BJ (cell line): ENCODE measurements around the gene SPRR5. TPM values are rescaled to one million over a fixed set of nuclear protein-coding genes. Genes with fewer than 3 reads are reported as not detected.

Source experiments
- CTCF ChIA-PET: fragments of 350-600 bp; formaldehyde crosslinking; extraction: SDS; loops from one replicate; lab custom pipeline; 2021; ENCODE audit warnings: antibody characterized with exemption, inconsistent platforms; lab: Yijun Ruan, JAX
- POLR2A ChIA-PET: fragments of 300-600 bp; sonication (Branson Sonifier 250); formaldehyde crosslinking; extraction: SDS; loops from one replicate; lab custom pipeline; 2021; ENCODE audit warnings: antibody characterized with exemption; lab: Charles Lee
- DNase-seq: peaks from one replicate; pipeline ENCODE4 v3.0.0-alpha.2; 2011; ENCODE audit warnings: low read depth
- H3K27me3 ChIP-seq: 2 replicates; pipeline ENCODE4 v1.6.0; 2011; ENCODE audit warnings: low read length; ENCODE audit not compliant: control insufficient read depth, insufficient read depth
- H3K36me3 ChIP-seq: 2 replicates; pipeline ENCODE4 v1.5.1; 2011; ENCODE audit warnings: low read length; ENCODE audit not compliant: control insufficient read depth, insufficient read depth
- H3K4me3 ChIP-seq: 2 replicates; pipeline ENCODE4 v1.5.1; 2011; ENCODE audit warnings: low read depth, mild to moderate bottlenecking, control low read depth, low read length
- polyA plus RNA-seq: library from polyadenylated mRNA; depleted of rRNA; stranded (reverse); fragments of >200 nt; gene quantifications from 2 replicates; pipeline ENCODE4 v1.2.3, GENCODE V29; 2011
- TF ChIP-seq, protein P1 (sequence below): IDR thresholded peaks from 2 replicates; pipeline ENCODE4 v1.5.1; 2011; ENCODE audit warnings: low read depth, mild to moderate bottlenecking, control low read depth, inconsistent platforms, low read length, moderate library complexity; ENCODE audit not compliant: insufficient read depth

The SPRR5 gene
- polyA plus RNA-seq, 1 experiment = not detected

DNA sequence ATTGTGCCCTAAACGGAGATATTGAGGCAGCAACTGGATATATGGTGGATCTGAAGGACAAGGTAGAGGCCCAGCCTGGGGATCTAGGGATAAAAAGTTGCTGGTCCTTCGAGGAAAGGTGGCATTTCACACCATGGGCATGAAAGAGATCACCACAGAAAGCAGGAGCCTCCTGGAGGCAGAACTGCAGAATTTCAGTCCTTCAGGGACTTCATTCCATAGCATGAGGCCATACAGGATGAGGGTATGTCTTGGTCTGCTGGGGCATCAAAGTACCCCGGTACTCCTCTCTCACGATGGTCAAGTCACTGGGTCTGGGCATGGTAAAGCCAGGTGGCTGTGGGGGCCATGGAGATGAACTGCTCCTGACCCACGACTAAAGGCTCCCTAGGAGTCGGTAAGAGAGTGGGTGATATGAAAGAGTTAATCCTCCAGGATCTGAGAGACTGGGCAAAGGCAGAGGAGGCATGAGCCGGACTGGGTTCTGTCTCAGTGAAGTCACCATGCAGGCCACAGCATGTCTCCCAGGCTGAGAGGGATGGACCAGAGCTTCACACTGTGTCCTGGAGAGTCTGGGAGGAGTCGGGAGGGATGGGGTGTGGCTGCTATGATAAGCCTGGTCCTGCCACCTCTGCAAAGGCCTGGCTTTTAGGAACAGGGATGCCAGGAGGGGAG lies 5.8 kb upstream of the SPRR5 start:
- CTCF ChIA-PET = no interaction called here
- H3K4me3 ChIP-seq = no peak overlapping the region
- H3K36me3 ChIP-seq = no peaks in the 10 kb centered on the region
- peaks cover 2% of the 10 kb centered on the region; the same call in 1 of the 2 replicates for H3K27me3 ChIP-seq
- TF ChIP-seq, protein P1, sequence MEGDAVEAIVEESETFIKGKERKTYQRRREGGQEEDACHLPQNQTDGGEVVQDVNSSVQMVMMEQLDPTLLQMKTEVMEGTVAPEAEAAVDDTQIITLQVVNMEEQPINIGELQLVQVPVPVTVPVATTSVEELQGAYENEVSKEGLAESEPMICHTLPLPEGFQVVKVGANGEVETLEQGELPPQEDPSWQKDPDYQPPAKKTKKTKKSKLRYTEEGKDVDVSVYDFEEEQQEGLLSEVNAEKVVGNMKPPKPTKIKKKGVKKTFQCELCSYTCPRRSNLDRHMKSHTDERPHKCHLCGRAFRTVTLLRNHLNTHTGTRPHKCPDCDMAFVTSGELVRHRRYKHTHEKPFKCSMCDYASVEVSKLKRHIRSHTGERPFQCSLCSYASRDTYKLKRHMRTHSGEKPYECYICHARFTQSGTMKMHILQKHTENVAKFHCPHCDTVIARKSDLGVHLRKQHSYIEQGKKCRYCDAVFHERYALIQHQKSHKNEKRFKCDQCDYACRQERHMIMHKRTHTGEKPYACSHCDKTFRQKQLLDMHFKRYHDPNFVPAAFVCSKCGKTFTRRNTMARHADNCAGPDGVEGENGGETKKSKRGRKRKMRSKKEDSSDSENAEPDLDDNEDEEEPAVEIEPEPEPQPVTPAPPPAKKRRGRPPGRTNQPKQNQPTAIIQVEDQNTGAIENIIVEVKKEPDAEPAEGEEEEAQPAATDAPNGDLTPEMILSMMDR = no peak
- DNase-seq = no peak
- POLR2A ChIA-PET = no interaction called here

DNA sequence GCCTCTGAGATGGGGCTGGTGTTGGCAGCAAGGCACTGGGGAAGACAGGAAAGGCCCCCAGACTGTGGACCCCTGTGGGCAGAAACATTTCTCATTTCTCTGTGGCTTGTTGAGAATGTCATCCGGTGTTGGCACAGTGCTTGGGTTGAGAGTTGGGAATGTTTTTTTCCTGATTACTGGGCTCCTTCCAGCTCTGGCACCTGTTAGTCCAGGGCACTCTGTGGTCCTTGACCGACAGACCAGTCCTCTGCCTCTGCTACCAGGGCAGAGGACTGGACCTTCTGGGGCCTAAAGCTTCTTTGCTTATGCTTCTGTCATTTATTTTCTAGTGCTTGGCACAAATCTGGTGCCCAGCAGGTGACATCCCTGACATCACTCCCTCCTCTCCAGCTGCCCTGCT lies 4.8 kb upstream of the SPRR5 start:
- ChIA-PET CTCF (no interaction called here), POLR2A (no interaction called here)
- Histone ChIP-seq H3K4me3 (no peak overlapping the region), H3K36me3 (no peaks in the 10 kb centered on the region), H3K27me3 (peaks cover 2% of the 10 kb centered on the region; the same call in 1 of the 2 replicates)
- TF ChIP-seq, protein P1 = no peak
- no peak for DNase-seq

DNA sequence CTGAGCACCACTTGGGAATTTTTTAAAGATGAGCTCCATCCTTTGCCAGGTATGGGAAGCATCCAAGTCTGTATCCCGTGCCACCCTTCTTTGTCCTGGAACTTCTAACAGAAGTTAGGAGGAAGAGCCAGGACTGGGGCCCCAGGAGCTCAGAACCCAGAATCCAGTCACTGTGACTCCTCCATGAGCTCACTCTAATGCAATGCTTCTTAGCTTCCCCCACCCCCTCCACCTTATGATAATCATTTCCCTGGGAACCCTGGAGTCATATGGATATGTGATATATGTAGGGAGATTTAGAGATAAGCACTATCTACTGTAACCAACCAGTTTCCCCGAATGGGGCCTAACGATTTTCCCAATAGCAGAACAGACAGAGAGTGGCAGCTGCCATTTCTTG lies 758 bp upstream of the SPRR5 start:
- POLR2A ChIA-PET = no interaction called here
- no peak overlapping the region for H3K4me3 ChIP-seq
- no peaks in the 10 kb centered on the region for H3K36me3 ChIP-seq
- peaks cover 4% of the 10 kb centered on the region; the same call in 1 of the 2 replicates for H3K27me3 ChIP-seq
- TF ChIP-seq, protein P1 = no peak
- DNase-seq = no peak
- CTCF ChIA-PET = interaction anchor here (1.1 to 2.2 kb wide), 2 partner anchors 20 to 76 kb away, joined by 5 to 7 read pairs; no protein-coding TSS in a partner anchor

DNA sequence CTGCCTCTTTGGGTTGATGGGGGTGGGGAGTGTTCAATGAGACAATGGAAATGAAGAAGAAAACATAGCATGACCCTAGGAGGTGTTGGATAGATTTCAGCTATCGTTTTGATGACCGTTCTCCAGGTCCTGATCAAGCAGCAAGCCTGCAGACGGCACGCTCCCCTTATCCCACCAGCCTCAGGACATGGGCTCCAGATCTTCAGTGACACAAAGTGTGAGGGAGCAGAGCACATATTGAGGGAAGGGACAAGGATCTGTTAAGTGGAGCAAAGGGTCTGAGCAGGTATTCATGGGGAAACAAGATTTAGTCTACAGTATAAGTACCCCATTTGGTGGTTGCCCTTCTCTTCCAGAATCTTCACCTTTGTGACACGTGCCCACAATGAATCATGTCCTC lies 4.7 kb downstream of the SPRR5 start:
- TF ChIP-seq, protein P1 = no peak
- ChIA-PET CTCF (no interaction called here), POLR2A (no interaction called here)
- no peak overlapping the region for H3K4me3 ChIP-seq
- H3K36me3 ChIP-seq = no peaks in the 10 kb centered on the region
- DNase-seq = no peak
- H3K27me3 ChIP-seq = peaks cover 2% of the 10 kb centered on the region; the same call in 1 of the 2 replicates

DNA sequence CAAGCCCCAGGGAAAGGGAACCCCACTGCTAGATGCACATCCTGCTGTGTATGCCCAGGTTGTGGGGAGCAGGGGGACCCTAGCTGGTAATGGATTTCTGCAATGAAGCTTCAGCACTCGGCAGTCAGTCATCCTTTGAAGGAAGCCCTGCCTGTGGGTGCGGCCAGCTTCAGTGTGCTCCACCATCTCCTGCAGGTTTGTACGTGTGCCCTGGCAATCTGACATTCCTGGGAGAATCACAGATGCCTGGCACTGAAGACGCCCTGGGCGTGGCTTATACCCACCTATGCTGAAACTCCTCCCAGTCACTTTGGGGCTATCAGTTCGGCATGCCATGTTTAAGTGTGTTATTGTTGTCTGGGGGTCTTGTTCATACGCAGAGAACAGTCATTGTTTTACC lies 6.8 kb downstream of the SPRR5 start:
- no peak overlapping the region for H3K4me3 ChIP-seq
- no peaks in the 10 kb centered on the region for H3K36me3 ChIP-seq
- ChIA-PET CTCF (interaction anchor here (1.3 kb wide), 1 partner anchor 28 kb away, joined by 4 read pairs; no protein-coding TSS in a partner anchor), POLR2A (no interaction called here)
- no peak for DNase-seq
- TF ChIP-seq, protein P1 = no peak
- H3K27me3 ChIP-seq = peaks cover 2% of the 10 kb centered on the region; the same call in 1 of the 2 replicates
